ENCODE measurements around the gene SPDYE18. TPM values are rescaled to one million over a fixed set of nuclear protein-coding genes. Genes with fewer than 3 reads are reported as not detected.
"Not testable (repeated sequence)": the region's sequence is repeated elsewhere in the genome, so short reads cannot be mapped to it uniquely, and the experiment has no call there.

SPDYE18 gene
- polyA plus RNA-seq, 3 donors from 2014 or later, result not detected

DNA sequence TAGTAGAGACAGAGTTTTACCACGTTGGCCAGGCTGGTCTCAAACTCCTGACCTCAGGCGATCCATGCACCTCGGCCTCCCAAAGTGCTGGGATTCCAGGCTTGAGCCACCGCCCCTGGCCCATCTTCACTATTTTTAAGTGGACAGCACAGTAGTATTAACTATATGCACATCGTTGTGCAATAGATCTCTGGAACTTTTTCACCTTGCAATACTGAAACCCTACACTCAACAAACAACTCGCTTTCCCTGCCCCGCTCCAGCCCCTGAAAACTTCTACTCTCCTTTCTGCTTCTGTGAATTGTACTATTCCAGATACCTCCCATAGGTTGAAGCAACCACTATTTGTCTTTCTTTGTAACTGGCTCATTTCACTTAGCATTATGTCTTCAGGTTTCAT, 3.5 kb upstream of the SPDYE18 start:
- H3K27me3 Mint-ChIP-seq (ENCODE audit: low read depth in 3 of 3); H3K4me1 Mint-ChIP-seq; DNase-seq; H3K9me3 Mint-ChIP-seq; H3K4me3 Mint-ChIP-seq: not testable (repeated sequence)
- Mint-ChIP-seq H3K27ac (peak overlapping the region in 2 of 6 donors; percentile 49 to 54), H3K36me3 (peaks cover 0 to 14% (median 12%) of the 10 kb centered on the region in 3 donors)

DNA sequence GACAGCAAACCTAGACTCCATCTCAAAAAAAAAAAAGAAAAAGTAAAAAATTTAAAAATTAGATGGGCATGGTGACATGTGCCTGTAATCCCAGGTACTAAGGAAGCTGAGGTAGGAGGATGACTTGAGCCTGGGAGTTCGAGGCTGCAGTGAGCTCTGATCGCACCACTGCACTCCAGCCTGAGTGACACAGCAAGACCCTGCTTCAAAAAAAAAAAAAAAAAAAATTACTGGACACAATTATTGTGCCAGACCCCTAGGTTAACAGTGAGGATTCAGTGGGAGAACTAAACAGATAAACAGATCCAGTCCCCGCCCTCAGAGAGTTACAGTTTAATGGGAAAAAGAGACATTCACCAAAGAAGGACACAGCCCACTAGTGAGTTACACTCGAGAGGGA, 1.4 kb upstream of the SPDYE18 start:
- not testable (repeated sequence) for H3K4me1 Mint-ChIP-seq; H3K27me3 Mint-ChIP-seq (ENCODE audit: low read depth in 3 of 3); DNase-seq

DNA sequence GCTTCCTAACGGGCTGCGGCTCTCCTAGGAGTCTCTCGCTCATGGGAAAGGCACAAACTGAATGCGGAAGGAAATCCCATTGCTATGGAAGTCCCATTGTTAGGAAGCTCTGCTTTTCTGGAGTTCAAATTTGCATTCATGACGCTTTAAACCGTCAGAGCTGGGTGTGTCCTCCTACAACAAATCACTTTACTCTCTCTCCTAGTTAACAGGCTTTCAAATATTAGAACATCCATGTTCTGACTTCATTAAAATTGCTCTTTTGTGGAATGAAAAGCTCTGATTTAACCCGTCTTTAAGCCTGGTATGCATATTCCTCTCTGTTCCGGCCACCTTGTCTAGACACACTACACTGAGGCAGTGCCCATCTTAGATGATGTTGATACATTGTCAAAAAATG, 30.1 kb downstream of the SPDYE18 start, which contains the start of gene SPDYE17:
Gene SPDYE17 (minus strand): TSS at position 101 of the 400 bp plus-strand sequence. CDS start 1,791 bp downstream, outside the sequence.
- not testable (repeated sequence) for H3K36me3 Mint-ChIP-seq, H3K4me1 Mint-ChIP-seq

More for the DNA sequence above, 1.4 kb upstream of the SPDYE18 start:
- H3K36me3 Mint-ChIP-seq, H3K4me3 Mint-ChIP-seq, H3K27ac Mint-ChIP-seq, H3K9me3 Mint-ChIP-seq: not testable (repeated sequence)

DNA sequence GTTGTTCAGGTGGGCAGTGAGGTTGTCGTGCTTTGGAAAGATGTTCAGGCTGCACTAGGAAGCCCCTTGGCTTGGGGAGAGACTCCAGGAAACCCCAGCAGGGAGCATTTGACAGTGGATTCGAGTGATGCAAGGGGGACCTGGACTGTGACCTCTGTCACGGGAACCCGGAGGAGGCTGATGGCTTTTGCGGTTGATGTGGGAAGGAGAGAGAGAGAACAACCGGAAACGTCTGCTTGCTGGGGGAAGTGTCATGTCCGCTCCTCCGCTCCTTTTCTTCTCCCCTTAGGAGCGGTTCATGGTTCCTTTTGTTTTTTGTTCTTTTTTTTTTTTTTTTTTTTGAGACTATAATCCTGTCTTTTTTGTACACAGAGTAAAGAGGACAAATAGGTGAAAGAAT, 36.0 kb downstream of the SPDYE18 start:
- H3K36me3 Mint-ChIP-seq; H3K4me3 Mint-ChIP-seq; H3K9me3 Mint-ChIP-seq; H3K27ac Mint-ChIP-seq; H3K27me3 Mint-ChIP-seq (ENCODE audit: low read depth in 3 of 3); H3K4me1 Mint-ChIP-seq: not testable (repeated sequence)
- peak in 1 of 3 donors; percentile 5 for DNase-seq

More for the DNA sequence above, 30.1 kb downstream of the SPDYE18 start, which contains the start of gene SPDYE17:
- DNase-seq; H3K27me3 Mint-ChIP-seq (ENCODE audit: low read depth in 3 of 3); H3K4me3 Mint-ChIP-seq; H3K27ac Mint-ChIP-seq; H3K9me3 Mint-ChIP-seq: not testable (repeated sequence)

- H3K4me3 Mint-ChIP-seq; H3K9me3 Mint-ChIP-seq; H3K27ac Mint-ChIP-seq; H3K4me1 Mint-ChIP-seq; H3K27me3 Mint-ChIP-seq (ENCODE audit: low read depth in 3 of 3); H3K36me3 Mint-ChIP-seq; DNase-seq: not testable (repeated sequence)
Measured at GRCh38 chr7:77010074-77010680, 52.2 kb downstream of the SPDYE18 start.

DNA sequence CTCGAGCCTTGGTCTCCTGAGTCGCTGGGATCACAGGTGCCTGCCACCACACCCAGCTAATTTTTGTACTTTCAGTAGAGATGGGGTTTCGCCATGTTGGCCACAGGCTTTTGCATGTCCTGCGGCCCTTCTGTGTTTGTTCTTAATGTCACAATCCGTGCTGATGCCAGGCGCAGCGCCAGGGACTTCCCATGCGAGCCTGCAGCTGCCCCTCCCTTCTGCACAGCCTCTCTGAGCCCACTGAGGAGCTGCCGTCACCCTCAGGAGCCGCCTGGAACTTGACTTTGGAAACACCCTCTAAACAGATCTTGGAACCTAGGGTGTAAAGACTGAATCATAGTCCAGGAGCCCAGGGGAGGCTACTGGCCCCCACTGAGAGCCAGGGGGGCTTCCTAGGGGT, 54.4 kb downstream of the SPDYE18 start:
- not testable (repeated sequence) for H3K4me3 Mint-ChIP-seq; DNase-seq; H3K9me3 Mint-ChIP-seq; H3K36me3 Mint-ChIP-seq; H3K27me3 Mint-ChIP-seq (ENCODE audit: low read depth in 3 of 3); H3K27ac Mint-ChIP-seq; H3K4me1 Mint-ChIP-seq

- not testable (repeated sequence) for H3K4me1 Mint-ChIP-seq; H3K36me3 Mint-ChIP-seq; H3K27me3 Mint-ChIP-seq (ENCODE audit: low read depth in 3 of 3); DNase-seq; H3K4me3 Mint-ChIP-seq; H3K27ac Mint-ChIP-seq; H3K9me3 Mint-ChIP-seq
Measured at GRCh38 chr7:77006127-77007110, 55.9 kb downstream of the SPDYE18 start.

GRCh38 chr7:77005461-77006057, 56.8 kb downstream of the SPDYE18 start:
- not testable (repeated sequence) for H3K27ac Mint-ChIP-seq, DNase-seq, H3K36me3 Mint-ChIP-seq

GRCh38 chr7:77004151-77004550, 58.2 kb downstream of the SPDYE18 start:
- H3K27me3 Mint-ChIP-seq (ENCODE audit: low read depth in 3 of 3); H3K27ac Mint-ChIP-seq; DNase-seq; H3K36me3 Mint-ChIP-seq; H3K4me3 Mint-ChIP-seq; H3K9me3 Mint-ChIP-seq; H3K4me1 Mint-ChIP-seq: not testable (repeated sequence)

More at GRCh38 chr7:77005461-77006057, 56.8 kb downstream of the SPDYE18 start:
- not testable (repeated sequence) for H3K9me3 Mint-ChIP-seq; H3K4me3 Mint-ChIP-seq; H3K4me1 Mint-ChIP-seq; H3K27me3 Mint-ChIP-seq (ENCODE audit: low read depth in 3 of 3)

DNA sequence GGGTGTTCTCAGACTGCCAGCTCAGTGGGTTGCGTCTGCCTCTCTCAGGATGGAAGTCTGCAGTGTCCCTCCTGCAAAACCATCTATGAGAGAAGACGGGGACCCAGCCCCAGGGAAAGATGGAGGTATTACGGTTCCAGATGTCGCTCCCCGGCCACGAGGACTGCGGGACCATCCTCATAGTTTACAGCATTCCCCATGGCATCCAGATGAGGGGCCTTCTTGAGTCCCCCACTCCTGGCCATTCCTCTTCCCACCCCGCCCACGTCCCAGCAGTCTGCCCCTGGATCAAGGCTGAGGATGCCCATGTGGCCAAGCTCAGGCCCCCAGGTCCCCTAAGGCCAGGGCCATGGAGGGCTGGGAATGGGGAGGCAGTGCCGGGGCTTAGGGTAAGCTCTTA, 59.1 kb downstream of the SPDYE18 start:
- H3K27me3 Mint-ChIP-seq (ENCODE audit: low read depth in 3 of 3), result not testable (repeated sequence)

GRCh38 chr7:77002678-77003233, 59.6 kb downstream of the SPDYE18 start:
- H3K36me3 Mint-ChIP-seq; H3K4me3 Mint-ChIP-seq; H3K27me3 Mint-ChIP-seq (ENCODE audit: low read depth in 3 of 3); H3K4me1 Mint-ChIP-seq; H3K9me3 Mint-ChIP-seq; DNase-seq: not testable (repeated sequence)
- H3K27ac Mint-ChIP-seq, result peak overlapping the region in 1 of 6 donors; percentile 40

More for the DNA sequence above, 59.1 kb downstream of the SPDYE18 start:
- H3K4me3 Mint-ChIP-seq, H3K4me1 Mint-ChIP-seq, DNase-seq, H3K9me3 Mint-ChIP-seq, H3K27ac Mint-ChIP-seq, H3K36me3 Mint-ChIP-seq: not testable (repeated sequence)

- not testable (repeated sequence) for H3K9me3 Mint-ChIP-seq; H3K36me3 Mint-ChIP-seq; DNase-seq; H3K4me3 Mint-ChIP-seq; H3K27me3 Mint-ChIP-seq (ENCODE audit: low read depth in 3 of 3); H3K27ac Mint-ChIP-seq; H3K4me1 Mint-ChIP-seq
Measured at GRCh38 chr7:77002104-77002503, 60.3 kb downstream of the SPDYE18 start.
